Myocyte (in vitro differentiated cells): ENCODE results near the gene CCDC183. TPM values are rescaled to one million over a fixed set of nuclear protein-coding genes. Genes with fewer than 3 reads are reported as not detected.

Source experiments
- microRNA-seq: library from miRNA; unstranded; fragments of <30 nt; microRNA quantifications from one replicate; pipeline ENCODE4, GENCODE V29; 2016
- total RNA-seq: library from RNA; depleted of rRNA; stranded (reverse); fragments of >200 nt; gene quantifications from 2 replicates; pipeline ENCODE4 v1.2.3, GENCODE V29; 2014

The CCDC183 gene
- total RNA-seq, 1 donor from 2014 or later, result 0.70 TPM

Small RNAs within 50 kb of the gene (microRNA-seq; reads per million reads assigned to microRNA genes)
- gene MIR4292 (not detected), gene MIR6722 (not detected)

Other genes starting within 250 kb of the CCDC183 start
- 6.0 and 7.0 TPM in 2 replicates for gene EGFL7, start 133.4 kb upstream of the CCDC183 start, total RNA-seq
- gene AGPAT2, start 108.9 kb upstream of the CCDC183 start, total RNA-seq, result 21.3 and 35.5 TPM in 2 replicates
- gene DIPK1B, start 83.8 kb upstream of the CCDC183 start, total RNA-seq, result not detected in 2 replicates
- gene LCN10, start 53.4 kb upstream of the CCDC183 start, total RNA-seq, result not detected in 2 replicates
- gene LCN6, start 47.8 kb upstream of the CCDC183 start, total RNA-seq, result not detected in 2 replicates
- gene LCN8, start 38.1 kb upstream of the CCDC183 start, total RNA-seq, result 0.21 TPM in 1 of 2 replicates, not detected in the other
- not detected in 2 replicates for gene LCN15, start 31.8 kb upstream of the CCDC183 start, total RNA-seq
- 63.9 and 81.6 TPM in 2 replicates for gene TMEM141, start 5.0 kb upstream of the CCDC183 start, total RNA-seq
- 94.2 and 122 TPM in 2 replicates for gene RABL6, start 11.6 kb downstream of the CCDC183 start, total RNA-seq
- gene AJM1, start 46.1 kb downstream of the CCDC183 start, total RNA-seq, result 2.7 and 6.5 TPM in 2 replicates
- gene PHPT1, start 53.1 kb downstream of the CCDC183 start, total RNA-seq, result 106 and 131 TPM in 2 replicates
- gene MAMDC4, start 56.0 kb downstream of the CCDC183 start, total RNA-seq, result 2.9 and 3.4 TPM in 2 replicates
- gene EDF1, start 70.0 kb downstream of the CCDC183 start, total RNA-seq, result 353 and 413 TPM in 2 replicates
- 7.0 and 31.0 TPM in 2 replicates for gene TRAF2, start 90.2 kb downstream of the CCDC183 start, total RNA-seq
- 170 and 196 TPM in 2 replicates for gene FBXW5, start 148.4 kb downstream of the CCDC183 start, total RNA-seq
- 0.88 TPM in 1 of 2 replicates, not detected in the other for gene C8G, start 148.9 kb downstream of the CCDC183 start, total RNA-seq
- 0.10 and 0.27 TPM in 2 replicates for gene LCN12, start 155.9 kb downstream of the CCDC183 start, total RNA-seq
- 126 and 177 TPM in 2 replicates for gene PTGDS, start 181.2 kb downstream of the CCDC183 start, total RNA-seq
- gene LCNL1, start 186.7 kb downstream of the CCDC183 start, total RNA-seq, result 5.0 and 13.8 TPM in 2 replicates
- gene PAXX, start 196.1 kb downstream of the CCDC183 start, total RNA-seq, result 57.3 and 67.3 TPM in 2 replicates
- not detected in 2 replicates for gene CLIC3, start 200.2 kb downstream of the CCDC183 start, total RNA-seq
- gene ABCA2, start 231.9 kb downstream of the CCDC183 start, total RNA-seq, result 21.1 and 26.3 TPM in 2 replicates
- not detected in 2 replicates for gene FUT7, start 235.8 kb downstream of the CCDC183 start, total RNA-seq
- gene NPDC1, start 249.8 kb downstream of the CCDC183 start, total RNA-seq, result 4.8 TPM in 2 replicates